ENCODE data around the gene NEGR1.

The NEGR1 gene

DNA sequence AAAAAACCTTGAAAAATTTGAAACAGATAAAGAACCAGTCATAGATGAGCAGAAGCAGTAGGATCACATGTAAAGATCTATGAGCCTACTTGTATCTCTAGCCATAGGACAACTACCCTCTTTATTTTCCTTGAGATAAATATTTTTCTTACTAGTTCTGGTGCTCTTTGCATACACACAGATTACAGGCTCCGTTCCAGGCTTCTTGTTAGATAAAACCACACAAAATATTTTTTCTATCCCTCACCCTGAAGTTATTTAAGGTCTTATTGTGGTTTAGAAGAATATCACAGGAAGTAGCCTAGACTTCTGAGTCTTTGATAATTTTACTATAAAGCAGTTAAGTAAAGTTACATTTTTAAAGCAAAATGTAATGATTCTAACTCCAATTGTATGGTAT is 512.2 kb downstream of the NEGR1 start:
- DNase-seq, result no peak

DNA sequence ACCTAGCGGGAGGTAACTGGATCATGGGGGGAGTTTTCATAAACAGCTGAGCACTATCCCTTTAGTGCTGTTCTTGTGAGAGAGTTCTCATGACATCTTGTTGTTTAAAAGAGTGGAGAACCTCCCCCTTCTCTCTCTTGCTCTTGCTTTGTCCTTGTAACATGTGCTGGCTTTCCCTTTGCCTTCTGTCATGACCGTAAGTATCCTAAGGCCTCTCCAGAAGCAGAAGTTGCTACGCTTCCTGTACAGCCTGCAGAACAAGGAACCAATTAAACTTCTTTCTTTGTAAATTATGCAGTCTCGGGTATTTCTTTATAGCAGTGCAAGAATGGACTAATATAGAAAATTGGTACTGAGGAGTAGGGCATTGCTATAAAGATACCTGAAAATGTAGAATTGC is 515.6 kb downstream of the NEGR1 start:
- no peak for DNase-seq

DNA sequence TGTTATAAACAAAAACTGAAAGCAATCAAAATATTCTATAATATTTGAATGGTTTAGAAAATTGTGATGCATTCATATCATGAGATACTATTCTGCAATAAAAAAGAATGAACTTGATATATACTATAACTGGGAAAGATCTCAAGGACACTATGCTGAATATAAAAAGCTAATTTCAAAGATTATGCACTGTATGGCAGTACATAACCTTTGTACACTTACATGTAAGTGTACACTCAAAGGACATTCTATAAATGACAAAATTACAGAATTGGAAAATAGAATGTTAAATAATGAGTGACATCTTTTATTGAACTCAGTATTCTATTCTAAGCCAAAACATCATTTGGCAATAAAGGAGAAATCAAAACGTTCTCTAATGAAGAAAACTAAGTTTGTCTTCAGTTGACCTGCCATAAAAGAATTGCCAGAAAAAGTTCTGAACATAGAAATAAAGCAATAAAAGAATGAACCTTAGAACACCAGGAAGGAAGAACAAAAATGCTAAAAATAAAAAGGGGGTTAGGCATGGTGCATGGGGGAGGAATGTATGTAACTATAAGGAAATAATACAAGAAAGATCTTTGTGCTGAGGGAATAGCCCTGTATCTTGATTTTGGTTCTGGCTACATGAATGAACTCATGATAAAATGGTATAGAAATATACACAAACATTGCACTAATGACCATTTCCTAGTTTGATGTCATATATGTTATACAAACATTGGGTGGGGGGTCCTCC is 519.7 kb downstream of the NEGR1 start:
- no peak for DNase-seq

DNA sequence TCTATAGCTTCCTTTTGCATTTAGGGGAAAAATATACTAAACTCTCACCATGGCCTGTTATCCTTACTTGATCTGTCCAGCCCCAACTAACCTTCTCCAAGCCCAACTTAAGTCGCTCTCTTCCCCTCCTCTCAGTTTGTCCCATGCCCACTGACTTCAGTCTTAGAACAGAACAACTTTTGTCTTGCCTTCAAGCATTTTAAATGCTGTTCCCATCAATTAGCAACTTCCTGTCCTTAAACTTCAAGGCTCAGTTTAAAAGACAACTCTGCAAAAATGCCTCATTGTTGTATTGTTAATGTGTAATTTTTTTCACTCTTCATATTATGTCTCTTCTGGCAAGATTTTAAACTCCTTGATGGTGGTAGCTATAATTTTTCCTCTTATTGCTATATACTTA is 526.9 kb downstream of the NEGR1 start:
- DNase-seq, result no peak

DNA sequence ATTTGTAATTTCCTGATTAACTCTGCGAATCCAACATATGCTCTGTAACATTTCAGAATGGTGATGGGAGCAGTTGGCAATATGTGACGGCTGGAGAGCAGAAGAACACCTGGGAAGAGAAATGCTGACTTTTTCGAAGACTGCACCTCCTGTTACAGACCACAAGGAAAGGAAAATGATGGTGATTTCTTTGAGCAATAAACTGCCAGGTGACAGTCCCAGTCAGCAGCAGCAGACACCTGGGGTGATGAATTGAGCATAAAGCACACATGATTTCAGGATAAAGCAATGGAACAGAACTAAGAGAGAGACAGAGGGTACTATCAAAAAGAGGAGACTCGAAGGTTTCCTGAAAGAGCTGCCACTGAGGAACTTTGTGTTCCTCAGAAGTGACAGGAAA is 528.6 kb downstream of the NEGR1 start:
- DNase-seq, result no peak

DNA sequence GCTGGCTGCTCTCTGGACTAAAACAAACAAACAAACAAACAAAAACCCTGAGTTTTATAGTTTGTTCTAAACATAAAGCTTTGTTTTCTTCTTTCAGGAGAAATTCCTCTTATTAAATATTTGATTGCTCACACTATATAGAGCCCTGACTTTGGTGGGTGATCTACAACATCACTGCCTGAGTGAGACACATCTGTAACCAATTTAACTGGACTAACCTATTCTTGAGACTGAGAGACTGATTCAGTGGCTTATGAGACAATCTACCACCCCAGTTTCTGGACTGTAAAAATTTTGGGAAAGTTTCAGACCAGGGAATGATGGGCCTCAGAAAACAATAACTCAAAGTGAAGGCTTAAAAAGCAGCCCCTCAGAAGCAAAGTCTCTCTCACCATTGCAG is 537.0 kb downstream of the NEGR1 start:
- no peak for DNase-seq

DNA sequence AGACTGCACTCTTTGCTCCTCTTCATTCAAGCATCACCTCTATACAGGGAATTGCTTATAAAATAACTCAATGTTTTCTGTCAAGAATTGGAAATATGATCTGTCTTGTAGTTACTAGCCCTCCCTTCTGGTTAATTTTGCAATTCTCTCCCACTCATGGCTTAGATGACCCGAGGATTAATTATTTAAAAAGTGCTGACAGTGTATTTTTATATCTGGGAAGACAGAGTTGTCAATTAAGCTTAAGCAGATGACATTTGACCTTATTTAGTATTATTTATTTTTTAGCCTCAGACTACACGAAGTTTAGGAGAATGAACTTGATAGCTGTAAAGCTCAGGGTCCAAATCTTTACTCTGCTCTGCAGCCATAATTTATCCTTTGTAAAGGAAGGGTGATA is 538.5 kb downstream of the NEGR1 start:
- DNase-seq, result no peak

DNA sequence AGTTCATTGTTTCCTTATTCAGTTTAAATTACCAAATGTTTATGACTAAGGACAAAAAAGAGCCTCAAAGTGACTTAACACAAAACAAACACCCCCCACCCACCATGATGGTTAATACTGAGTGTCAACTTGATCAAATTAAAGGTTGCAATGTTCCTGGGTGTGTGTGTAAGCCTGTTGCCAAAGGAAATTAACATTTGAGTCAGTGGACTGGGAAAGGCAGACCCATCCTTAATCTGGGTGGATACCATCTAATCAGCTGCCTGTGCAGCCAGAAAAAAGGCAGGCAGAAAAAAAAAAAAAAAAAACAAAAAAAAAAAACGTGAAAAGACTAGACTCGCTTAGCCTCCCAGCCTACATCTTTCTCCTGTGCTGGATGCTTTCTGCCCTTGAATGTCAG is 543.4 kb downstream of the NEGR1 start:
- no peak for DNase-seq

DNA sequence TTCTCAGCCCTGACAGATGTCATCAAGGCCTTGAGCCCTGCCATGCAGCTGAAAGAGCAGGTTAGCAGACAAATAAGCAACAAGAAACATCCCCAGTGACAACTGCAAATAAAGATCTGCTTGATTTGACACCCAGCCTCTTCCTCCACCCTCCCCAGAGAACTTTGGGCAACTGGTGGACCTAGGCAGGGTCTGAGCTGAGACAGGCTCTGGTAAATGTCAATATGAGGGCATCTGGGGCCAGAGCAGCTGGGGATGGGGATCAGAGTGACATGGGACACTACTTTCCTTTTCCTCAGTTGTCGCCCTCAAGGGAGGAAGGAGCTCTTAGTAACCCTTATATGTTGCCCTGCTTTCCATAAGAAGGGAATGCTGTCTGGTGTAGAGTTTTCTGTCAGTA is 544.1 kb downstream of the NEGR1 start:
- no peak for DNase-seq

DNA sequence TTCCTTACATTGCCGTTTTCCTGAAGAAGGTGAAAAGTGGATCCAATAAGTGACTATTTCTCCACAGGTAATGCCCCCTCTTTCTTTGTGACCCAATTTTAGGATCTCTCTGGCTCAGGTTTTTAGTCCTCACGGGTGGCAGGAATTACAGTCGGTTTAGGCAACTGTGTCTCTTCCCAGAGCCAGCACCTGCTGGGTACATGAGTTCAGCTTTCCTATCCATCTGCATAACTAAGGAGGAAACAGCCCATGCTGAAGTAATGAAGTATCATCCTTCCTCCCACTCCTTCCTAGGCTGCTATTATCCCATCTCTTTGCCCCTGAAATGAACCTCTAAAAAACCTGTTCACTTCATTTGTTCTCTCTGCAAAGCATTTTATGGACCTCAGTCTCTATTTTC is 544.6 kb downstream of the NEGR1 start:
- DNase-seq, result no peak

DNA sequence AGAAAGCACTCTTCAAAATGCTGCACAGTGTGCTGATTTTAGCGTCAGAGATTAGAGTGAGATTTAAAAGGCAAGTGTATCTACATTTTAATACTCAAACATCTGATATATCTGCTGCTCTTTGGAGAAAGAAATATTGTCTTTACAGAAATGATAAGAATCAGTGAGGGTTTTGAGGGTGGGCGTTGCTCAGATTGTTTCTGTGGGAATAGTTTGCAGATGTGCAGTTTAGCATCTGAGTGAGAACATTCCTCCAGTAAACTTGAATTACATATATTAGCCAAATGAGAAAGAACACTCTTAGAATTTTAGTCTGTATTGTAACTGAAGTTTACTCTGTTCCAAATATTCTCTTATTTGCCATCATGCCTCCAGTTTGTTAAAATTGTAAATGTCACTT is 549.2 kb downstream of the NEGR1 start:
- DNase-seq, result no peak

DNA sequence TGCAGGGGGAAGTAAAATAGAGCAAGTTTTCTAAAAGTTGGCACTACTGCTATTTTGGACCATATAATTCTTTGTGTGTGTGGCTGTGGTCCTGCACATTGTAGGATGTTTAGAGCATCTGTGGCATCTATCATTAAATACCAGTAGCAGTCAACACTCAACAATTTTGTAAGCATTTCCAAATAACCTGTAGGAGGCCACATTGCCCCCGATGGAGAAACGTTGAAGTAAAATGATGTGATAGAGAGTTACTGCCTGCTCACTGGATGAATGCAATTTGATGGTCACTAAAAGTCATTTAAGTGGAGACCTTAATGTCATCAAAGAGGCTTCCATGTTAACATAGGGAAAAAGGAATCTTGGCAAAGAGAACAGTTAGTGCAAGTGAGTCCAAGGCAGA is 560.8 kb downstream of the NEGR1 start:
- DNase-seq, result no peak

DNA sequence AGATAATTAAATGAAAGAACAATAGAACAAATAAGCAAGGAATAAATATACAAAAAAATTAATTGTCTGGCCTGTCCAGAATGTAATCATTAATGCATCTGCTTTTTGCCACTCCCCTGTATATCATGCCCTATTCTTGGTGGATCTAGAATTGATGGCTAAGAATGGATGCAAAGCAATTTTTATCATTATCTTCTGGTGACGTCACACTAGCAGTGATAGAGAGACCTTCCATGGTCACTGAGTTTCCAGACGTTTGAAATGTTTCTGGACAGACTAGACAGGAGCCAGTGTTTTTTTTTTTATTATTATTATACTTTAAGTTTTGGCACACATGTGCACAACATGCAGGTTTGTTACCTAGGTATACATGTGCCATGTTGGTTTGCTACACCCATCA is 563.0 kb downstream of the NEGR1 start:
- no peak for DNase-seq

DNA sequence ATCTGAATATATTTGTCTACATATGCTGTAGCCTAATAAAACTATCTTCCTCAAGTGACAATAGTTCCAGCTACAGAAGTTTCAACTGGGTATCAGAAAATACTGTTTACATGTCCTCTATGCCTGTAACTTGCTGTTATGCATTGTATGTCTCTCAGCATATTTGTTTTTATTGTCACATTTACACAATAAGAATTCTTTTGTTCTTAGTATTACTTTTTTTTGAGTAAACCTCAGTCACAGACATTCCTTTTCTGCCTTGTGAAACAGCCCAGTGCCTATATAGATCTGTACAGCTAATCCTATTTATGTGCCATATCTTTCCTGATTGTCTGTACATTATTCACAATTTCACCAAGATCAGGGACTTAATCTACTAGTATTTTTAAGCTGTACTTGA is 565.2 kb downstream of the NEGR1 start:
- no peak for DNase-seq

DNA sequence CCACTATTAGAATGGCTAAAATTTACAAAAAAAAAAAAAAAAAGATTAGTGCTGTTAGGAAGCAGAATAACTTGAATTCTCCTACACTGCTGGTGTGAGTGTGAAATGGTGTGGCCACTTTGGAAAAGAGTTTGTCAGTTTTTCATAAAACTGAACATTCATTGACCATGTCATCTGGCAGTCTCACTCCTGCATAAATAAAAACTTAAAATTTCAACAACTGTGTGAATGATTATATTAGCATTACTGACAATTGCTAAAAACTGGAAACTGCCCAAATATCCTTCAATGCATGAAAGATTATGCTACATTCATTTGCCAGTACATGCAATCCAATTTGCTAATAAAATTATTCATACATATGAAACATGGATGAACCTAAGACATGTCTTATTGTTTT is 570.9 kb downstream of the NEGR1 start:
- no peak for DNase-seq

DNA sequence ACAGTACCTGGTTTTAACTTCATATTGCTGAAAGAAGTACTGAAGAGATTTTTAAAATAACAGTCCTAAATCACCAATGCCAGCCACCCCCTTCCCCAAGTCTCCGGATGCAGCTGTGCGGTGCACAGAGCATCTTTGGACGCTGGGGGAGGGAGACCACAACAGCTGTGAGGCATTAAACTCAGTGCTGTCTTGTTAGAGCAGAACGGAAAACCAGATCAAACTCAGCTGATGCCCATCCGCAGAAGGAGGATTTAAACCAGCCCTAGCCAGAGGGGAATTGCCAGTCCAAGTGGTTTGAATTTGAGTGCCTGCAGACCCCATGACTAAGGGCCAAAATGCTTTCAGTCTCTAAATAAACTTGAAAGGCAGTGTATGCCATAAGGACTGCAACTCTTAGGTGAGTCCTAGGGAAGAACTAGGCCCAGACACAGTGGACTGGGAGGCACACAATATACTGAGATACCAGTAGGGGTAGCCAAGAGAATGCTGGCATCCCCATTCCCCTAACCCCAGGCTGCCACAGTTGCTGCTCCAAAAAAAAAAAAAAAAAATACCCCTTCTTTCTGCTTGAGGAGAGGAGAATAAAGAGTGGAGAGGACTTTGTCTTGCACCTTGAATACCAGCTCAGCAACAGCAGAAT is 576.2 kb downstream of the NEGR1 start:
- no peak for DNase-seq

DNA sequence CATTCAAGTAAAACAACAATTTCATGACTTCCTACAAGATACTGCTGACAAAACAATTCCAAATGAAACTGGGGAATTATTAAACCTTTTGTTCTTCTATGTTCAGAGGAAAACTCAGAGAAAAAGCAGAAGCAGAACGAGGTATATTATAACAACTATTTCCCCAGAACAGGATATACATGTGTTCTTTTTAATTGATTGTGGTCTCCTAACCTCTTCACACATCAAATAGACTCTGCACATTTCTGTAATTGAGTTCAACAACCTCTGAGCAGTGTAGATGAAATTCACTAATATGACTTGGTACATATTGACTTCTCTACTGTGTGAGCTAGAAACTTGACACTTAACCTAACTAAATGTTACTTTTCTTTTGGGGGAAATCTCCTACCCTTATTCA is 584.2 kb downstream of the NEGR1 start:
- no peak for DNase-seq

DNA sequence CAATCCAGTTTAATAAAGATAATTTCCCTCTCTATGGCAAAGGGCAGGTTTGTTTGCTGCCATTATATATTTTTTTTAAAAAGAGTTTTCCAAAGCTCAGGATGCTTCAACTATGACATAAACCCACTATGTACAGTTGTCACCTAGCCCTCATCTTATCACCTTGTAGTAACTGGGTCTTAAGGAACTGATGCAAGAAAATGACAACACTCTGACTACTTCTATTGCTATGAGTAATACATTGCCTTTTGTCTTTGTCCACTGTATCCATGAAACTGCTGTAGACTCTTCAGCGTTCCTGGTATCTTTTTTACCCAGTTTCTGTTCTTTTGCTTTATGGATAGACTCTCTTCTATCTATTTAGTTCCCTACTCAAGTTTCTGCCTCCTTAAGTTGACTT is 586.5 kb downstream of the NEGR1 start:
- no peak for DNase-seq

DNA sequence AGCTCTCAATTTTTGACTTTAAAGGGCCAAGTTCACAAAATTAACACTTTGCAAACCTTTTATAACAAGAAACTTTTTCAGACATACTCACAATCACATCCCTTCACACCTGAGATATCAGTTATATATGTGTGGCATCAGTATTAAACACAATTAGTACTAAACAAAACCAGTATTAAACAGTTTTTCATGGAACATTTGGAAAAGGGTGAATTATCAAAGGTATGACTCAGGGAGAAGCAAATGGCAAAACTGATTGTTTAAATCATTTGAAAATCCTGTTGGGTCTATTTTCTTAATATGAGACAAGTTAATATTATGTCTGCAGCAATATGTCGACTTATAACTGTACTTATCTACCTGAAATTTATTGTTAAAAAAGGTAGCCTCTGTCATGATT is 587.3 kb downstream of the NEGR1 start:
- DNase-seq, result no peak

DNA sequence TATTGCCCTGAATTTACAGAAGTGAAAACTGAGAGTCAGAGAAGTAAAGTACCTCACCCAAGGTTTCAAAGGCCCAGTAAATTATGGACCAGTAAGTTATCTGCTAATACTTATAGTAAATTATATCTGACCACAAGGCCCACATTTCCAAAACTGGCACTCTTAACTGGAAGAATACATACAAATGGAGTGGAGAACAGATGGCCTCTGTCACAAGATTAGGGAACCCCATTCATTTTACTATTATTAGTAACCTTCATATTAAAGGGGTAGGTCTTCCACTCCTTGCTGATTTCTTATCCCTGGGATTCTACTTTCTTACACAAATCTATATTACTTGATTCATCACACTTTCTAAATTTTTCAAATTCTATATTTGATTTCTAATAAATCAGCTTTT is 588.8 kb downstream of the NEGR1 start:
- no peak for DNase-seq

DNA sequence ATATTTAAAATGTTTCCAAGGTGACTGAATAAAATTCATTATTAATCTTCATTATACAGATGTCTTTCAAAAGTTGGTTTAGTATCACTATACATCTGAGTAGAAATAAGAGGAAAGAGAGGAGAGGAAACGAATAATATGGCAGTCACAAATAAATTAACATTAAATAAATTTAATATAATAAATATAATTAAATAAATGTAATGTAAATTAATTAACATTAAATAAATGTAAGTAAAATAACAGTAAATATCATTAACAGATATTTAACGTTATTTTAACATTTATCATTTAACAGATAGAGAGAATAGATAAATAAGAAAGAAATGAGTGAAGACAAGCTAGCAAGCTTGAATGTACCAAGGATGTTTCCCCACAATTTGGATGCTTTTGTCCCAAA is 592.7 kb downstream of the NEGR1 start:
- no peak for DNase-seq

DNA sequence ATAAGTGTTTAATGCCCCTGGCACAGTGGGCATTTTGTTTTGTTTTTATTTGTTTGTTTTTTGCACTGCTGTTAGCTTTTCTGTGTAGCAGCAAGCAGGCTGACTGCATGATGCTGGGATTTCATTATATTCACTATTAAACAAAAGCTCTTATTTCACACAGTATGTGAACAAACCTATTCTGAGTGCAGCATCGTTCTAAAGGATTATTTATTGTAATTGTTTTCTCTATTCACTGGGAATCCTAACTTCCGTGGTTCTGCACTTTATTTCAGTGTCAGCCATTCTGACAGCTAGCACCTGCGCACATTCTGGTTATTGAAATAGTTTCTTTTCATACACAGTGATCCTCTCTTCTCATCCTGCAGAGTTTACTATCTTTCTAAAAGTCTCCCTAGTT is 595.0 kb downstream of the NEGR1 start:
- DNase-seq, result no peak

DNA sequence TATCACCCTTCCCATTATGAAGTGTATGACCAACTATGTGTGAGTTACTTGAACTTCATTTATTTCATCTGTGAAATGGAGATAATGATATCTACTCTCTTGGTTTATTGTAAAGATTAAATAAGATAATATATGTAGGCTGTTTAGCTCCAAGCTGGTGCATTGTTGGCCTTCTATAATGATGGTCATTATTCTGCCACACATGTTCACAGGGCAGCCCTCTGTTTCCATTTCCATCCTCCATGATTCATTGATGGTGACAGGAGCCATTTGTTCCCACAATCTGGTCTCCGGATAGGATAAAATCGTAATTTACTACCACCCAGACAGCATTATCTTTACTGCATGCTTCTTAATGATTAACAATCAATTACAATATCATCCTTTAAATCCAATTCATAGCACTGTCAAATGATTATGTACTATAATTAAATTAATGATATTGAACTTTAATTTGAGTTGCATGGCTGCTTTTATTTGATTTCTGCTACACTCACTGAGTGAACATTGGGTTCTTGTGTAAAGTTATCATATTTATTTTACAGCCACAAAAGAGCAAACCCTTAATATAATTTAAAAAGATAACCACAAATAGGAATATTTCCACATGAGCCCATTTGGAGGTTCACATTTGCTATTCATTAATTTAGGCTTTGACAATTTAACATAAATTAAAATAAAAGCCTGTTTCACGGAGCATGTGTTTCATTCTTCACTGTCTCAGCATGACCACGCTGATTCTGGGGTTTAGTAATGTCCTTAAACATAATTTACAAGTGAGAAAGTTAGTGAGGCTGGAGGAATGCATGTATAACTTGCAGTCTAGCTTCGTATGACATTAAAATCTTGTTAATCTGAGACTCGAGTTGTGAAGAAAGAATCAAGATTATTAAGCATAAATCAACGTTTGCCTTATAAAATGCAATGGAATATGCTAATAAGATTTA is 605.1 kb downstream of the NEGR1 start:
- no peak for DNase-seq

DNA sequence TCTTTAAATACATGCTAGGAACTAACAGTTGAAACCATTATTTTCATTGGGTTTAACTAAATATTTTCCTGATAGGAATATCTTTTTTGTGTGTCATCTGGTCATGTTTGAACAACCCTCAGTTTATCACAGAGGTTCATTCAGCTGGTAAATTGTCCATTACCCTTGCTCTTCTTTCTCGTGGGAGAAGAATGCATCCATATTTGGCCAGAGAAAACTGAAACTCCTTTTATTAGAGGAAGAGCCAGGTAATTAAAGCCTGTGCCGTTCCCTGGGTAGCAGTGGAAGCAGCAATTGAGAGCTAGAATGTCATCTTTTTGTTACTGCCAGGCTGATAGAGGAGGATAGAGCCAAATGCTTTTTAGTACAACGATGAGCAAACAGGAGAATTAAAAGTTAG is 614.3 kb downstream of the NEGR1 start:
- DNase-seq, result no peak

Data from activated T-cell treated with anti-CD3 and anti-CD28 coated beads, Interleukin-2, amount 50 U/mL, for 48 hours (primary cell).